ENCODE results near the gene PERCC1.

DNA sequence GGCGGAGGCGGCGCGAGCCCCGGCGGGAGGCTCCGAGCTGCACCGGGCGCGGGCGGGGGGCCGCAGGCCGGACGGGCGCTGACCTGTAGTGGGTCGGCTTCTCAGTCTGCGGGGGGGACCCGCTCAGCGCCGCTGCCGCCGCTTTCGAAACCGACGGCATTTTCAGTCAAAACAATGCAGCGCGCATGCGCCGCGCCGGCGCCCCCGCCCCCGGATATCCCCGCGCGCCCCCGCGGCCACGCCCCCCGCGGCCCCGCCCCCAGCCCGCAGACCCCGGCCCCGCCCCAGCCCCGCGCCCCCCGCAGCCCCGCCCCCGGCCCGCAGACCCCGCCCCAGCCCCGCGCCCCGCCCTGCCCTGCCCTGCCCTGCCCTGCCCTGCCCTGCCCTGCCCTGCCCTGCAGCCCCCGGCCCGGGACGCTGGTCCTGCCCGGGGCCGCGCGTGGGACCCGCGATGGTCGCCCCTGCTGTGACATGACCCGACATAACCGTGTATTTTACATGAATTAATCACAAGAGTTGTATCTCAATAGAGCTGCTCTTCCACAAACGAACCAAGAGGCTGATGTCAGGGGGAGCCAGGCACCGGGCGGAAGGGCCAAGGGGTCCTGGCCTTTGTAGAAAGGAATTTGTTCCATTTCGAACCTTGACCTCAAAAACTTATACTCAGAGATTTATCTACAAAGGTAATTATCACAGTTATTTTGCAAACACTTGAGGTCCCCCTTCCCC is 16.2 kb upstream of the PERCC1 start, which contains the start of gene UNKL:
- TF ChIP-seq EZH2 (IDR thresholded peaks at IDR 0.05) (no peak), EZH2phosphoT487 (IDR thresholded peaks at IDR 0.05) (no peak)
